HG03045 (cell line): ENCODE data around the gene CA14.
"Not testable (repeated sequence)": the region's sequence is repeated elsewhere in the genome, so short reads cannot be mapped to it uniquely, and the experiment has no call there.

Source experiments
- ATAC-seq: cut with Tn5 transposase; IDR thresholded peaks from one replicate; pipeline ENCODE4 v1.9.1; 2021; ENCODE audit warnings: mild to moderate bottlenecking, moderate library complexity; ENCODE audit not compliant: unreplicated experiment

CA14 gene

DNA sequence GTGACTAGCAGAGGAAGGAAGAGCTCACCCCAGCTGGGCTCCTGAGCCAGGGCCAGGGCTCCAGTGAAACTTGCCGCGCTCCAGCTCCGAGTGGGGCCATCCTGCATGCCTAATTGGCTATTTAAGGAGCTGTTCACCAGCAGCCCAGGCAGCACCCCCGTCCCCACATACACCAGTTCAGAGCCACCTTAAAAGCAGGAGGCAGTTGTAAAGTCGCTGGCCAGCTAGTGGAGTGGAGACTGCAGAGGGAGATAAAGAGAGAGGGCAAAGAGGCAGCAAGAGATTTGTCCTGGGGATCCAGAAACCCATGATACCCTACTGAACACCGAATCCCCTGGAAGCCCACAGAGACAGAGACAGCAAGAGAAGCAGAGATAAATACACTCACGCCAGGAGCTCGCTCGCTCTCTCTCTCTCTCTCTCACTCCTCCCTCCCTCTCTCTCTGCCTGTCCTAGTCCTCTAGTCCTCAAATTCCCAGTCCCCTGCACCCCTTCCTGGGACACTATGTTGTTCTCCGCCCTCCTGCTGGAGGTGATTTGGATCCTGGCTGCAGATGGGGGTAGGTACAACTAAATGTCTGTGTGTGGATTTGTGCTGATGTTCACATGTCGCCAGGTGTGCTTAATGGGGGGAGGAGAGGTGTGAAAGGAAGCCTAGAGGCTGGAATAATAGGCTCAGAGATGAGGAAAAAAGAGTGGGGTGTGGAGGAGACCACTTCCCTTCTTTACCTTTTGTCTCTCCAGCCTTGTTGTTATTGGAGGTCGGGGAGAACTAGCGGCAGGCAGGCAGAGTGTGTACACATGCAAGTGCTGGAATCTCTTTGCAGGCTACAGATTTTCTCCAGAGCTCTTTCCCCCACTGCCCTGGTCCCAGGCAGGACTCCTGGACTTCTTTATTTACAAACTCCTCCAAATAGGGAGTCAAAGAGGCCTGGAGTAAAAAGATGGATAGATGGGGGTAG, at the start of gene CA14:
Gene CA14, plus strand, starts transcription at position 151 of the 962 bp plus-strand sequence. Its CDS starts 355 bp downstream, at position 506.
- no peak for ATAC-seq

GRCh38 chr1:150208460-150208859, 49.1 kb upstream of the CA14 start:
- ATAC-seq = not testable (repeated sequence)

- ATAC-seq = no peak
Measured at GRCh38 chr1:150210091-150210490, 47.5 kb upstream of the CA14 start.

DNA sequence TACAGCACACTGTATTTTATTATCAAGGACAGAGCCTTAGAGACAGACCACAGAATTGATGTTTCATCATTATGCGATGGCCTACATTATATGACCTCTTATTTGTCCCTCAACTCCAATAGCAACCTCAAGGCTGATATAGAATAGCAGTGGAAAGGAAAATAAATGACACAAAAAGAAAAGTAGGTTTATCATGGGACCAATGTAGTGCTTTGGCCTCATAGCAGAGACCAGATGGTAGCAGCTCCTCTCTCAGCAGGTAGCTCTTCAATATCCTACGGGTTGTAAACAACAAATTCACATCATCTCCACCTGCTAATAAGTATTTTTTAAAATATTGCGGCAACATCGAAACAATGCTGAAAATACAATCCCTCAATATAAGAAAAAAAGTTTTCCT, 46.9 kb upstream of the CA14 start:
- ATAC-seq = no peak

DNA sequence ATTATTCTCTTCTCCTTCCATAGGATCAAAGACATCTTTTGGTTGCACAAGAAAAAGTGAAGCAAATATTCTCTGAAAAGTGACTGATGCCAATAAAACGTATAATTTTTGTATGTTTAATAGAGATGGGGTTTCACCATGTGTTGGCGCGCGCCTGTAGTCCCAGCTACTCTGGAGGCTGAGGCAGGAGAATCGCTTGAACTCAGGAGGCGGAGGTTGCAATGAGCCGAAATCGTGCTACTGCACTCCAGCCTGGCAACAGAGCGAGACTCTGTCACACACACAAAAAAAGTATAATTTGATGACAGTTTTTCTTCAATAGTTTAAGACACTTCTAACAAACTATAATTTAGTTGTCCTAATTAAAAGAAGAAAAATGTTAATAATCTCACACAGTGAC, 45.5 kb upstream of the CA14 start:
- ATAC-seq = no peak

DNA sequence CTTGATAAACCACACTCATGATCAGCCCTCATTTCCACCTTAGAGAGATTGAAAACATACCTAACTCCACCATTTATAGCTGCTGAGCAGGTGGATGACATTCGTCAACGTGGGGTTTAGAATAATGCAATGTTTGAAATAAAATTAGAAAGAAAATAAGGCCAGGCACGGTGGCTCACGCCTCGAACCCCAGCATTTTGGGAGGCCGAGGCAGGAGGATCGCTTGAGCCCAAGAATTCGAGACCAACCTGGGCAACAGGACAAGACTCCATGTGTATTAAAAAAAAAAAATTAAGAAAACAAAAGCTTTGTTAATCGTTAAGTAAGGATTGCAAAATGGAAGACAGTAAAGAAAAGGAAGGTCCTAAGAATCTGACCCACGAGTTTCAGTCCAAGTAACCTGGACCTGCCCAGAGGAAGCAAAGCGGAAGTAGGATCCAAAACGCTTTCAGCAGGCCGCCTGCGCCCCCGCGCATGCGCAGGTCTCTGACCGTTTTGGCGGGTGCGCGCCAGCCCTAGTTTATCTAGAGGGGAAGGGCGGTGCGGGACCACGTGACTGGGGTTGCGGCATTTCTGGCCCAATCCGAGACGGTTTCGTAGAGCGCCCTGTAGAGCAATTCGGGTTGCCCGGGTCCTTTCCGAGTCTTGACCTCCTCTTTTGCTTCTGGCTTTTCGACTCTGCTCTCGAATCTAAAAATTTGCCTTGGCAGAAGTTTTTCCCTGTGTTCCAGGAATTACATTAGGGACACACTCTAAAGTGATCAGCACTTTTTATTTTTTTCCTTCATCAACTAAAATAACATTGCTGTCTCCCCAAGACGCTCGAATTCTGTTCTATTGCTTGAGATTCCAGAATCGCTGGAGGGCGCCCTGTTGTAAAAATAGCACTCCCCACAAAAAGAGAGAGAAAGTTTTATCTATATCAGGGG, 44.1 kb upstream of the CA14 start:
- ATAC-seq = peak; percentile 96

DNA sequence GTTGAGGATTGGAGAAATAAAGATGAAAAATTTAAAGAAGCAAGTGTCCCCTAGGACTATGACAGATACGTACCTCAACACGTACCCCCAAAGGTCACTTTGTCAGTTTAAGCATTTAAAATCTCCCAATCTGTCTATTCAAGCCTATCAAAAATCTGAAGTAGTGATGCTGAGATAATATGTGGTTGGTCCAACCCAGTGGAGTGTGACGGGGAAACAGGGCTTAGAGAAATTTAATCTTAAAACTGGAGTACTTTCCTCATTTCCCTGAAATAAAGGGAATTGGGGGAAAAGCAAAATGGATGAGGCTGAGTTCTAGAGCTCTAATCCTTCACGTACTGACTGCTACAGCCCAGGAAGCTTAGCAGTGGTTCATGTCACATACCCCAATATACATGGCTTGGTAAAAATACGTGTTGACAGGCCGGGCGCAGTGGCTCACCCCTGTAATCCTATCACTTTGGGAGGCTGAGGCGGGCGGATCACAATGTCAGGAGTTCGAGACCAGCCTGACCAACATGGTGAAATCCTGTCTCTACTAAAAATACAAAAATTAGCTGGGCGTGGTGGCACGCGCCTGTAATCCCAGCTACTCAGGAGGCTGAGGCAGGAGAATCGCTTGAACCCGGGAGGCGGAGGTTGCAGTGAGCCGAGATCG, 43.3 kb upstream of the CA14 start:
- ATAC-seq = not testable (repeated sequence)

DNA sequence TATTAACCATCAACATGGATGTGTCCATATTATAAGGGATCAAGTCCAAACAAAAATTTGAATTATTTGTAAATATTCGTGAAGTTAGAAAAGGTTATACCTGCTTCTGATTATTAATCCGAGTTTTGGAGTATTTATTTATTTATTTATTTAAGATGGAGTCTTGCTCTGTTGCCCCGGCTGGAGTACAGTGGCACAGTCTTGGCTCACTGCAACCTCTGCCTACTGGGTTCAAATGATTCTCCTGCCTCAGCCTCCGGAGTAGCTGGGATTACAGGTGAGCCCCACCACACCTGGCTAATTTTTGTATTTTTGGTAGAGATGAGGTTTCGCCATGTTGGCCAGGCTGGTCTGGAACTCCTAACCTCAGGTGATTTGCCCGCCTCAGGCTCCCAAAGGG, 41.7 kb upstream of the CA14 start:
- ATAC-seq = not testable (repeated sequence)

DNA sequence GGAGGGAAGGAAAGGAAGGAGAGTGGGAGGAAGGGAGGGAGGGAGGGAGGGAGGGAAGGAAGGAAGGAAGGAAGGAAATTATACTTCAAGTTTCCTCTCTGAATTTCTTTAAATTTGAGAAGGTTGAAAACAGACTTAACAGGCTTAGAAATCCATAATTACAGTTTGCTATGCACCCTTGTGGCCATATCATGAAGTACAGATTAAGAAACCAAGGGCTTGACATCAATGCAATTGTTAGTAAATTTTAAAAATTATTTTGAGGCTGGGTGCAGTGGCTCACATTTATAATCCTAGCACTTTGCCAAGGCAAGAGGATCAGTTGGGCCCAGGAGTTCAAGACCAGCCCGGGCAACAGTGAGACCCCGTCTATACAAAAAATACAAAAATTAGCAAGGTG, 36.0 kb upstream of the CA14 start:
- no peak for ATAC-seq

- ATAC-seq = no peak
Measured at GRCh38 chr1:150224983-150225382, 32.6 kb upstream of the CA14 start.

GRCh38 chr1:150225546-150225945, 32.0 kb upstream of the CA14 start:
- no peak for ATAC-seq

DNA sequence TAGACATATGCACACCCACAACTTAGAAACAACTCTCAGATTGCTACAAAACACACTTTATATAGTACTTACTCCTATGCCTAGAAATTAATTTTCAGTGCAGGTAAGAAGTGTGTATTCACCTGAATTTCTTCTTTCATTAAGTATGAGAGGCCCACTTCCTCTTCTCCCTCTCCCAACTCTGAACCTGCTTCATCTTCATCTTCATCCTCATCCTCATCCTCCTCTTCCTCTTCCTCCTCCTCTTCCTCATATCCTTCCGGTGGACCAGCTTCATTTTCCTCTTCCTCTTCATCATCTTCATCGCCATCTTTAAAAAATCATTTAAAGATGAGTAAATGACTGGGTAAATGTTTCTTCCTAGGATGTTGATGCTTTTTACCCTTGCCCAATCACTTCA, 31.1 kb upstream of the CA14 start:
- ATAC-seq = no peak

- ATAC-seq = no peak
Measured at GRCh38 chr1:150227228-150227627, 30.3 kb upstream of the CA14 start.

DNA sequence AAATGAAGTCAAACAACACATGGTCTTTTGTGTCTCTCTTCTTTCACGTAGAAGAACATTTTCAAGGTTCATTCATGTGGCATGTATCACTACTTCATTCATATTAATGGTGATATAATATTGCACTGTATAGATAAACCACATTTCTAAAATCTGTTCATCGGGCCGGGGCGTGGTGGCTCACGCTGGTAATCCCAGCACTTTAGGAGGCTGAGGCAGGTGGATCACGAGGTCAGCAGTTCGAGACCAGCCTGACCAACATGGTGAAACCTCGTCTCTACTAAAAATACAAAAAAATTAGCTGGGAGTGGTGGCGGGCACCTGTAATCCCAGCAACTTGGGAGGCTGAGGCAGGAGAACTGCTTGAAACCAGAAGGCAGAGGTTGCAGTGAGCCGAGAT, 29.3 kb upstream of the CA14 start:
- not testable (repeated sequence) for ATAC-seq

DNA sequence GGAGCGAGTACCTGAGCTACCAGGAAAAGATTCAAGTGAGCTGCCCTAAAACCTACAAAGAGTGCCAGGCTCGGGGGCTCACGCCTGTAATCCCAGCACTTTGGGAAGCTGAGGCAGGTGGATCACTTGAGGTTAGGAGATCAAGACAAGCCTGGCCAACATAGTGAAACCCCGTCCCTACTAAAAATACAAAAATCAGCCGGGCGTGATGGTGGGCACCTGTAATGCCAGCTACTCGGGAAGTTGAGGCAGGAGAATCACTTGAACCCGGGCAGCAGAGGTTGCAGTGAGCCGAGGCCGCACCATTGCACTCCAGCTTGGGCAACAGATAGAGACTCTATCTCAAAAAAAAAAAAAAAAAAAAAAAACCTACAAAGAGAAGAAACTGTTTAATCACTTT, 24.7 kb upstream of the CA14 start:
- ATAC-seq = not testable (repeated sequence)

DNA sequence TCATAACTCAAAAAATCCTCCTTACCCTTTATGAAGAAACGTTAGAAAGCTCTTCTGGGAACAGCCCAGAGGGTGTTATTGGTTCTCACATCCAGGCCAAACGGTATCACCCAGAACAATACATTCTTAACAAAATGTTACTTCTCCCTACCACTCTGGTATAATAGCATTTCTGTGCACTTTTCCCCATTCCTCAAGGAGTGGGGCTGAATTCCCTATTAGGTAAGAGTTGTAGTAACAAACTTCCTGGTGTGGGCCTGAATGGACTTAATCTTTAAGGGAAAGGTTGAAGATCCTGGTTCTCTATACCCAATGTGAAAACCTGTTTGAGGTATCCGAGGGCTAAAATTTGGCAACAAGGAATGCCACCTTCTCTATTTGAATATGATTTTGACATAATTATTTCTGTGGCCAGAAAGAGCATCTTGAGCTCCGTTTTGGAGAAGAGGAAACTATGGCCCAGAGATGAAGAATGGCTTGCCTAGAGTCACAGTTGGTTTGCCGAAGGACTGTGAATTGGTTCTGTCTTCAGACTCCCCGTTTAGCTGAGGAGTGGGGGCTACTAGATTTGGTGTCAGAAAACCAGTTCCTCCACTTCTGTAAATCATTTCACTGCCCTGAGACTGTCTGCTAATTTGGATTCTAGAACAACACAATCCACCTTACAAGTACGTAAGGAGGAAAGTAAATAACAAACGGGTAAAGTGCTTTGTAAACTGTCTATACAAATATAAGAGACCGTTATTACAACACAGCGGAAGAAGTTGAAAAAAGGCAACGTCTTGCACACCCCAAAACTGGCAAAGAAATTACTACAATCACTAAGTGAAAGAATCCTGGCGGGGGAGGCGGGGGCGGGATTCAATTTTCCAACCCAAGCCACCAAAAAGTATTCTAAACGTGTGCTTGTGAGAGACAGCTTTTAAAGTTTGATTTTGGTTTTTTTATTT, 23.9 kb upstream of the CA14 start:
- no peak for ATAC-seq

DNA sequence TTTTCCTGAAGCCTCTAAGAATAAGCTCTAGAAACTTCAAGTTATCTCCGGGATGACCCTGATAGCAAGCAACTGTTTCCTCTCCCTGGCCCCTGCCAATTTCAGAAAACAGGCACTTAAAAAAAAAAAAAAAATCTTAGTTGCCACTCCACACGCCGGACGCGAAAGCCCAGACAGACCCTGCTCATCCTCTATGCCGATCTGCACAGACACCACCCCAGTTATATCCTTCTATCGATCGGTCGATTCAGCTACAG, 23.3 kb upstream of the CA14 start:
- no peak for ATAC-seq

- ATAC-seq = peak; percentile 60
Measured at GRCh38 chr1:150234566-150235293, 22.8 kb upstream of the CA14 start.

DNA sequence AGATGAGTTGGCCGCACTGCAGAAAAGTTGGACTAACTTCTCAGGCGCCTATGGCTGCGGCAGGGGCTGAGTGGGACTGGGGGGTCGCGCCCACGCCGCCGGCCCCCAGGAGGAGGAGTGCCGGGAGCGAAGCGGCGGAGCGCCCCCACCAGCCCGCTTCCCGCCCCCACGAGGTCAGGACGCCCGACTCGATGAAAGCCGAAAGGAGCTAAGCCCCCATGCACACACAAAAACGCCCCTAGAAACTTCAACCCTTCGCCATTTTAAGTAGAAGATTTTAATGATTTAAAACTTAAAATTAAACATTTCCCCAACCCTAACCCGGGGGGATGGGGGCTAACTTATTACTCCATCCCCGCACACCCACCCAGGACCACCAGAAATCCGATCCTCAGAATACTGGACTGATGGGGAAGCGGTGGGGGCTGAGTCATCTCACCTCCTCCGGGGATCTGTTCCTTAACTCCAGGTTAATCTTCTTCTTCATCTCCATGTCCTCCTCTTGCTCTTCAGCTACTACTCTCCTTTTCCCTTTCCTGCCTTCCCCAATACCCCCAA, 22.2 kb upstream of the CA14 start:
- ATAC-seq = no peak
